Kidney (tissue), 14 donors: ENCODE results near the gene SULF2. TPM values are rescaled to one million over a fixed set of nuclear protein-coding genes. Genes with fewer than 3 reads are reported as not detected.
A peak's percentile ranks its signal among the peaks of the same experiment; 100 is the strongest.

ENCODE experiments used
- DNase-seq, 5 donors: peaks; one replicate each; pipeline ENCODE4 v3.0.0-alpha.2; 2013 to 2020
- FAIRE-seq: peaks from 2 replicates; lab custom pipeline; 2012; peaks lifted over from hg19 to GRCh38; lab: Jason Lieb, UNC
- H3K27ac ChIP-seq, 2 donors: one replicate each; pipeline ENCODE4 v1.7.0; 2013; ENCODE audit warnings: low read depth in 2 of 2, low read length in 2 of 2, inconsistent platforms in 1 of 2
- H3K27me3 ChIP-seq: one replicate; pipeline ENCODE4 v1.7.1; 2013; ENCODE audit warnings: low read length, inconsistent platforms; ENCODE audit not compliant: control insufficient read depth, insufficient read depth
- H3K36me3 ChIP-seq, 3 donors: one replicate each; pipeline versions ENCODE4 v1.7.0 to v1.7.1; 2013; ENCODE audit warnings: low read length in 3 of 3, control low read depth in 1 of 3, inconsistent platforms in 1 of 3; ENCODE audit not compliant: insufficient read depth in 3 of 3, control insufficient read depth in 2 of 3
- H3K4me1 ChIP-seq, 3 donors: one replicate each; pipeline versions ENCODE4 v1.7.0 to v1.7.1; 2013; ENCODE audit warnings: low read length in 3 of 3, inconsistent platforms in 1 of 3, low read depth in 1 of 3; ENCODE audit not compliant: control insufficient read depth in 2 of 3, insufficient read depth in 2 of 3
- H3K4me3 ChIP-seq, 3 donors: one replicate each; pipeline versions ENCODE4 v1.7.0 to v1.8.1; 2013; ENCODE audit warnings: low read length in 3 of 3, control low read depth in 1 of 3, inconsistent platforms in 1 of 3
- H3K9ac ChIP-seq, 3 donors: one replicate each; pipeline versions ENCODE4 v1.7.0 to v1.7.1; 2013; ENCODE audit warnings: low read length in 3 of 3, control low read depth in 1 of 3, inconsistent platforms in 1 of 3
- H3K9me3 ChIP-seq, 3 donors: one replicate each; pipeline versions ENCODE4 v1.7.0 to v1.7.1; 2013; ENCODE audit warnings: low read length in 3 of 3, control low read depth in 1 of 3, inconsistent platforms in 1 of 3; ENCODE audit not compliant: control insufficient read depth in 2 of 3, insufficient read depth in 1 of 3
- intact Hi-C: fragments of 100-400 bp; cut with DNase I; formaldehyde crosslinking; loops from one replicate; pipeline ENCODE4 v1.11.1; 2022
- polyA plus RNA-seq: library from polyadenylated mRNA; stranded (reverse); fragments of 350-450 nt; fragmentation: Illumina TruSeq; extraction: RNeasy Lipid Tissue Mini Kit (QIAGEN cat#74804); gene quantifications from one replicate; pipeline ENCODE4 v1.2.3, GENCODE V29; 2014; ENCODE audit warnings: low read depth, low replicate concordance; ENCODE audit not compliant: insufficient read depth
- total RNA-seq: library from RNA; stranded (reverse); fragmentation: NEBNext Ultra II Directional; extraction: Animal tissue kit (Norgen Biotek cat#: 25700); gene quantifications from one replicate; pipeline ENCODE4 v1.2.1, GENCODE V29; 2021
- TF ChIP-seq, protein P1 (sequence below): IDR thresholded peaks from 3 replicates; pipeline ENCODE4 v1.5.1; 2012; ENCODE audit warnings: mild to moderate bottlenecking, moderate library complexity, borderline replicate concordance; ENCODE audit not compliant: insufficient read depth; ENCODE audit errors: extremely low read depth
- donor health status: control.
- donor health status: control.
- donor health status: control.
- donor health status: control.
- donor health status: control.
- donor health status: DM: yes; HTN: yes; CAD: no.
- donor health status: Normal renal cell carcinoma (clear cell type).

The SULF2 gene
- total and polyA plus RNA-seq, 2 donors from 2014 or later, result 85.1 to 257 TPM

DNA sequence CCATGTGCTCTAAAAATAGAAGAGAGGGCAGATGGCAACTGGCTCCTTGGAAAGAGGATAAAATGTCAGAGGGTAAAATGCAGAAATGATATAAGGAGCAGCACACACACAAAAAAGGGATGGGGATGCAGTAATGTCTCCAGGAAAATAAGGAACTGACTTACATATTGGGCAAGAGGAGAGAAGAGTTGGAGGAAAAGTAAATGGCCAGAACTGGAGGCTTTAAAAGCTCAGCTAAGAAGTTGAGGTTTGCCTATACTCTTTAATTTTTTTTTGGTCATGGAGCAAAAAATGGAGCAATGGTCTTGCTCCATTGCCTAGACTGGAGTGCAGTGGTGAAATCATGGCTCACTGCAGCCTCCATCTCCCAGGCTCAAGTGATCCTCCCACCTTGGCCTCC lies 93.7 kb downstream of the SULF2 start:
- no peak overlapping the region for H3K4me3 ChIP-seq
- FAIRE-seq, result no peak
- intact Hi-C loops, result no loop called here
- H3K36me3 ChIP-seq, result peaks cover 0 to 5% (median 0%) of the 10 kb centered on the region in 3 donors
- TF ChIP-seq, protein P1, sequence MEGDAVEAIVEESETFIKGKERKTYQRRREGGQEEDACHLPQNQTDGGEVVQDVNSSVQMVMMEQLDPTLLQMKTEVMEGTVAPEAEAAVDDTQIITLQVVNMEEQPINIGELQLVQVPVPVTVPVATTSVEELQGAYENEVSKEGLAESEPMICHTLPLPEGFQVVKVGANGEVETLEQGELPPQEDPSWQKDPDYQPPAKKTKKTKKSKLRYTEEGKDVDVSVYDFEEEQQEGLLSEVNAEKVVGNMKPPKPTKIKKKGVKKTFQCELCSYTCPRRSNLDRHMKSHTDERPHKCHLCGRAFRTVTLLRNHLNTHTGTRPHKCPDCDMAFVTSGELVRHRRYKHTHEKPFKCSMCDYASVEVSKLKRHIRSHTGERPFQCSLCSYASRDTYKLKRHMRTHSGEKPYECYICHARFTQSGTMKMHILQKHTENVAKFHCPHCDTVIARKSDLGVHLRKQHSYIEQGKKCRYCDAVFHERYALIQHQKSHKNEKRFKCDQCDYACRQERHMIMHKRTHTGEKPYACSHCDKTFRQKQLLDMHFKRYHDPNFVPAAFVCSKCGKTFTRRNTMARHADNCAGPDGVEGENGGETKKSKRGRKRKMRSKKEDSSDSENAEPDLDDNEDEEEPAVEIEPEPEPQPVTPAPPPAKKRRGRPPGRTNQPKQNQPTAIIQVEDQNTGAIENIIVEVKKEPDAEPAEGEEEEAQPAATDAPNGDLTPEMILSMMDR, result no peak
- H3K27me3 ChIP-seq, result no peaks in the 10 kb centered on the region
- no peak overlapping the region for H3K9ac ChIP-seq
- peak in 1 of 5 donors; percentile 11 for DNase-seq
- no peak overlapping the region for H3K27ac ChIP-seq
- H3K4me1 ChIP-seq, result peaks cover 0 to 2% (median 0%) of the 10 kb centered on the region in 3 donors
- peaks cover 0 to 23% (median 7%) of the 10 kb centered on the region in 3 donors for H3K9me3 ChIP-seq

DNA sequence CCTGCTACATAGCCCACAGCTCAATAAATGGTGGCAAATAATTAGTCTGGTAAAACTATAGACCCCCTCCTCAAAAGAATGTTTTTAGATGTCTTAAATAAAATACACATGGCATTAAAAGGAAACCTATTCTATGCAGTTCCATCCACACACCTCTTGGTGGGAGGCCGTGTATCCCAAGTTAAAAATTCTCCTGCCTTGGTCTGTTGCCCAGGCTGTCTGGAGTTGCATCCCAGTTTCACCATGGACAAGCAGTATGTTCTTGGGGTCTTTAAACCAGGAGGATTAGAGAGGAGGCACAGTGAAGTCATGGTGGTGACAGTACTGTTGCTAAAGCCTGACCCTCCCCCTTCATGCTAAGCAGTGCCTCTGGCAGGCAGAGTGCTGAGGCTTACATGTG lies 95.5 kb downstream of the SULF2 start:
- TF ChIP-seq, protein P1, result no peak
- no peak for FAIRE-seq
- H3K4me3 ChIP-seq, result no peak overlapping the region

DNA sequence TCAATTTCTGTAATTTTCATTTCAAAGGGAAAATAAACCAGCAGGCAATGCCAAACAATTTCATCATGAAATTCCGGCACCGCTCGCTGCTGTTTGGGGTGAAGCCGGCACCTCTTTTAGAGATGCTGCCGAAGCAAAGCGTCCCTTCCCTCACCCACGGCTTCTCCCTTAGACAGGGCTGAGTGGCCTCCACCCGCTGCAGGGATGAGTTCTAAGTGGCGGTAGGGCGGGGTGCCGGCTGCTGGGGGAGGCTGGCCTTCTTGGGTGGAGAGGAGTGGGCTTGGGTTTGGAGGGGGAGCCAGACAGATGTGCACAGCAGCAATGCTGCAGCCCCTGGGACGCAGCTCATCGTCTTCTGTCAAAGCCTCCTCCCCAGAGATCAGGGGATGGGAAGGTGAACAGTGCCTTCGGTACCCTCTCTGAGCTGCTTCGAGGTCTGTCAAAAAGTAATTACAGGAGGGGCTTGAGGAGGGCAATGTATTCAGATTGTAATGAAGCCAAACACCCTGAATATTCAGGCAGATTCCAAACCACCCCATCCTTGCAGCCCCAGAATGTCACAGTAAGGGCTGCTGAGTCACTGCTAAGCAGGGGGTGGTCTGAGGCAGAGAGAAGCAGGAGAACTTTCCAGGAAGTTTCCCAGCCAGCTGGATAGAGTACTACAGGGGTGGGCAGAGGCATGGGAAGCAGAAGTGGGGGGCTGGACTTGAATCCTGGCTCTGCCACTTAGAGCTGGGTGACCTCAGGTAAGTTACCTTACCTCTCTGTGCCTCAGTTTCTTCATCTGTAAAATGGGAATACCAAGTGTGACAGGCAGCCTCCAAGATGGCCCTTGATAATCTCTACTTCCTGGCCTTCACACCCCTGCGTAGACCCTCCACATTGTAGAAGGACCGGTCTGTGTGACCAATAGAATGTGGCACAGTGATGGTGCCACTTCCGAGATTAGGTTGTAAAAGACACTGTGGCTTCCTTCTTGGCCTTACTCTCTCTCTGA lies 96.6 kb downstream of the SULF2 start:
- TF ChIP-seq, protein P1, result no peak
- Histone ChIP-seq H3K36me3 (peaks cover 0 to 5% (median 0%) of the 10 kb centered on the region in 3 donors), H3K27ac (no peak overlapping the region), H3K27me3 (no peaks in the 10 kb centered on the region), H3K9ac (no peak overlapping the region), H3K4me1 (peaks cover 0 to 2% (median 0%) of the 10 kb centered on the region in 3 donors), H3K9me3 (peaks cover 0 to 23% (median 7%) of the 10 kb centered on the region in 3 donors), H3K4me3 (no peak overlapping the region)
- DNase-seq (no peak), FAIRE-seq (no peak)
- intact Hi-C loops, result no loop called here

More for the DNA sequence above, 95.5 kb downstream of the SULF2 start:
- Histone ChIP-seq H3K4me1 (peaks cover 0 to 2% (median 0%) of the 10 kb centered on the region in 3 donors), H3K9me3 (peaks cover 0 to 23% (median 7%) of the 10 kb centered on the region in 3 donors), H3K27ac (no peak overlapping the region), H3K36me3 (peaks cover 0 to 5% (median 0%) of the 10 kb centered on the region in 3 donors), H3K27me3 (no peaks in the 10 kb centered on the region), H3K9ac (no peak overlapping the region)
- intact Hi-C loops, result no loop called here
- DNase-seq, result no peak
